Measurements from ENCODE around the gene ANKFN1. TPM values are rescaled to one million over a fixed set of nuclear protein-coding genes. Genes with fewer than 3 reads are reported as not detected.

ANKFN1 gene
- total and polyA plus RNA-seq, 10 of the 15 experiments (the other 5 are each of a cell fraction or from before 2014, with no cell fraction given): 0.19 TPM; not detected in 9

GRCh38 chr17:56350592-56350991 is 197.3 kb downstream of the ANKFN1 start:
- intact Hi-C loops (cut with micrococcal nuclease; ENCODE audit: unreplicated experiment): no loop called here
- H3K36me3 ChIP-seq (ENCODE audit: control insufficient read depth in 2 of 2, insufficient read depth in 2 of 2, low read length in 1 of 2): no peaks in the 10 kb centered on the region
- DNase-seq (ENCODE audit: low read depth, low spot score) (no peak), ATAC-seq (no peak), FAIRE-seq (no peak)
- no peaks in the 10 kb centered on the region for H4K20me1 ChIP-seq (ENCODE audit: control insufficient read depth, insufficient read depth)
- H3K27ac ChIP-seq (ENCODE audit: control insufficient read depth, insufficient read depth): no peak overlapping the region
- no peaks in the 10 kb centered on the region for H3K27me3 ChIP-seq (replicated peaks in 1 of 2; ENCODE audit: control insufficient read depth in 2 of 2, insufficient read depth in 2 of 2, low read length in 1 of 2)
- no peaks in the 10 kb centered on the region for H3K9me3 ChIP-seq (replicated peaks; ENCODE audit: control insufficient read depth, insufficient read depth, low read length)
- no peak overlapping the region for H3K9ac ChIP-seq (ENCODE audit: control insufficient read depth, insufficient read depth, low read length)
- no peak overlapping the region for H3K4me2 ChIP-seq (ENCODE audit: control insufficient read depth, insufficient read depth)
- no peak for TF ChIP-seq PAX8 (IDR thresholded peaks at IDR 0.05)
- no peak for TF ChIP-seq CEBPB (IDR thresholded peaks at IDR 0.05; ENCODE audit: borderline replicate concordance in 1 of 2, low read depth in 2 of 2, low read length in 2 of 2)
- TF ChIP-seq SKIL (IDR thresholded peaks at IDR 0.05; ENCODE audit: low read depth, poor library complexity, severe bottlenecking): no peak
- TF ChIP-seq PKNOX1 (IDR thresholded peaks at IDR 0.05): no peak
- TF ChIP-seq MEF2A (IDR thresholded peaks at IDR 0.05; ENCODE audit: insufficient read depth, low read depth, low read length): no peak
- no peak for TF ChIP-seq SREBF2 (IDR thresholded peaks at IDR 0.05; ENCODE audit: low read length)
- TF ChIP-seq POU2F2 (IDR thresholded peaks at IDR 0.05; ENCODE audit: borderline replicate concordance, low read depth, low read length): no peak
- no peak for TF ChIP-seq NFYB (IDR thresholded peaks at IDR 0.05; ENCODE audit: insufficient read depth, low read depth, low read length)
- no peak for TF ChIP-seq BRCA1 (IDR thresholded peaks at IDR 0.05; ENCODE audit: low read depth, low read length)
- TF ChIP-seq MTA3 (IDR thresholded peaks at IDR 0.05; ENCODE audit: borderline replicate concordance, low read length): no peak
- TF ChIP-seq USF1 (IDR thresholded peaks at IDR 0.05; ENCODE audit: borderline replicate concordance, extremely low read length, insufficient read depth, low read depth, low read length): no peak
- no peak overlapping the region for H3K4me3 ChIP-seq
- H3K4me1 ChIP-seq (ENCODE audit: control insufficient read depth, insufficient read depth, low read length): no peaks in the 10 kb centered on the region
- CTCF ChIA-PET: interaction anchor here (0.7 kb wide), 1 partner anchor 258 kb away, joined by 3 read pairs; no protein-coding TSS in a partner anchor
- RAD21 ChIA-PET (ENCODE audit: unreplicated experiment): no interaction called here
- SMC1A ChIA-PET (ENCODE audit: uncharacterized antibody, unreplicated experiment): no interaction called here
- H3K79me2 ChIP-seq (ENCODE audit: control insufficient read depth, insufficient read depth, low read length): no peaks in the 10 kb centered on the region
- no peak overlapping the region for H2AFZ ChIP-seq (ENCODE audit: control insufficient read depth, low read depth, low read length)
- no TSS peak for BruUV-seq (replicated peaks)
- POLR2A ChIA-PET: no interaction called here
- in situ Hi-C loops (cut with MboI): no loop called here
- 43% methylated on average over 8 of the region's 8 CpGs for WGBS (ENCODE audit: insufficient coverage, insufficient replicate concordance, low lambda C conversion rate, missing lambda C conversion rate)
